Brain microvascular endothelial cell (primary cell): Measurements from ENCODE around the gene DIP2A.
A peak's percentile ranks its signal among the peaks of the same experiment; 100 is the strongest.
"Not testable (repeated sequence)": the region's sequence is repeated elsewhere in the genome, so short reads cannot be mapped to it uniquely, and the experiment has no call there.

Experiments used
- DNase-seq: peaks from one replicate; pipeline ENCODE4 v3.0.0-alpha.2; 2020
- H3K27ac ChIP-seq: fragments of 250-450 bp; sonication (Bioruptor Pico); 2 replicates; pipeline ENCODE4 v1.5.1; 2020; ENCODE audit warnings: mild to moderate bottlenecking, moderate library complexity
- H3K27me3 ChIP-seq: fragments of 250-450 bp; sonication (Bioruptor Pico); replicated peaks from 2 replicates; pipeline ENCODE4 v1.5.1; 2020; ENCODE audit warnings: mild to moderate bottlenecking
- H3K36me3 ChIP-seq: fragments of 250-450 bp; sonication (Bioruptor Pico); replicated peaks from 2 replicates; pipeline ENCODE4 v1.5.1; 2020; ENCODE audit warnings: mild to moderate bottlenecking
- H3K4me3 ChIP-seq: 2 replicates; pipeline ENCODE4 v1.5.1; 2011; ENCODE audit warnings: low read depth, mild to moderate bottlenecking, control low read depth, low read length, moderate library complexity
- in situ Hi-C: cut with HindIII; loops from 2 replicates; pipeline ENCODE4 v1.10.0; 2017; ENCODE audit warnings: low sequenced_read_pairs, low pct_ligation_motif_present
- TF ChIP-seq, protein P1 (sequence below): IDR thresholded peaks from 2 replicates; pipeline ENCODE4 v1.5.1; 2011; ENCODE audit warnings: low read depth, mild to moderate bottlenecking, moderate library complexity, low read length, control low read depth, inconsistent platforms; ENCODE audit errors: missing control alignments

The DIP2A gene

DNA sequence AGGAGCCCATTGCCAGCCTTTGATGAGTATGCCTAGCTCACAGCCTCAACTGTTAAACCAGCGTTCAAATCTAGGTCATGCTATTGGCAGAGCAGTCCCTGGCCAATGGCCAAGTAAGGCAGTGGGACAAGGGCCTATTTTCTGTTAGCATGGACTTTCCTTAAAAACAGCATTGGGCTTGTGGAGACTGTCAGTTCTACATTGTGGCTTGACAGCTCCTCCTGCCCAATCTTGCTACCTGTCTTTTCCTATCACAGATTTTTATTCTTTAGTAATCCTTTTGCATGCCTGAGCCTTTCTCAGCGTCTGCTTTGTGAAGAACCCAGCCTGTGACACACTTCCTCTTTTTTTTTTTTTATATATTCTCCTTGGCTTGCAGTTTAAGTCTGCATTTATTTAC, 56.4 kb downstream of the DIP2A start:
- Histone ChIP-seq H3K27ac (no peak overlapping the region), H3K27me3 (no peaks in the 10 kb centered on the region), H3K36me3 (peaks cover 17% of the 10 kb centered on the region), H3K4me3 (no peak overlapping the region)
- no peak for DNase-seq
- in situ Hi-C loops: no loop called here
- TF ChIP-seq, protein P1, sequence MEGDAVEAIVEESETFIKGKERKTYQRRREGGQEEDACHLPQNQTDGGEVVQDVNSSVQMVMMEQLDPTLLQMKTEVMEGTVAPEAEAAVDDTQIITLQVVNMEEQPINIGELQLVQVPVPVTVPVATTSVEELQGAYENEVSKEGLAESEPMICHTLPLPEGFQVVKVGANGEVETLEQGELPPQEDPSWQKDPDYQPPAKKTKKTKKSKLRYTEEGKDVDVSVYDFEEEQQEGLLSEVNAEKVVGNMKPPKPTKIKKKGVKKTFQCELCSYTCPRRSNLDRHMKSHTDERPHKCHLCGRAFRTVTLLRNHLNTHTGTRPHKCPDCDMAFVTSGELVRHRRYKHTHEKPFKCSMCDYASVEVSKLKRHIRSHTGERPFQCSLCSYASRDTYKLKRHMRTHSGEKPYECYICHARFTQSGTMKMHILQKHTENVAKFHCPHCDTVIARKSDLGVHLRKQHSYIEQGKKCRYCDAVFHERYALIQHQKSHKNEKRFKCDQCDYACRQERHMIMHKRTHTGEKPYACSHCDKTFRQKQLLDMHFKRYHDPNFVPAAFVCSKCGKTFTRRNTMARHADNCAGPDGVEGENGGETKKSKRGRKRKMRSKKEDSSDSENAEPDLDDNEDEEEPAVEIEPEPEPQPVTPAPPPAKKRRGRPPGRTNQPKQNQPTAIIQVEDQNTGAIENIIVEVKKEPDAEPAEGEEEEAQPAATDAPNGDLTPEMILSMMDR: no peak

DNA sequence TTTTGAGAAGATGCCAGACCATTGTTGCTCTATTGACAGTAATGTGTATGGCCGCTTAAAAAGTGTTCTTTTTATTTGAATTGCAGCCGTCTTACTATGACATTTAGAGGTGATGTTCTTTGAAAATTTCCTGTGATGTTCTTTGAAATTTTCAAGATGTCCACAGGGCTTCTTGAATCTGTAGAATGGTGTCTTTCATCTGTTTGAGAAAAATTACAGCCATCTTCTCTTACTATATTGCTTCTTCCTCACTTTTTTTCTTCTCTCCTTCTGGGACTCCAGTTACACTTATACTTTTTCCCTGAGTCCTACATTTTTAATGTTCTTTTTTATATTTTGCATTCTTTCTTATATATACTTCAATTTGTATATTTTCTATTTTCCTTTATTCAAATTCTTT, 57.4 kb downstream of the DIP2A start:
- H3K27me3 ChIP-seq: no peaks in the 10 kb centered on the region
- in situ Hi-C loops: no loop called here
- no peak for DNase-seq
- TF ChIP-seq, protein P1: no peak
- H3K27ac ChIP-seq: no peak overlapping the region
- H3K4me3 ChIP-seq: no peak overlapping the region
- H3K36me3 ChIP-seq: peaks cover 14% of the 10 kb centered on the region

DNA sequence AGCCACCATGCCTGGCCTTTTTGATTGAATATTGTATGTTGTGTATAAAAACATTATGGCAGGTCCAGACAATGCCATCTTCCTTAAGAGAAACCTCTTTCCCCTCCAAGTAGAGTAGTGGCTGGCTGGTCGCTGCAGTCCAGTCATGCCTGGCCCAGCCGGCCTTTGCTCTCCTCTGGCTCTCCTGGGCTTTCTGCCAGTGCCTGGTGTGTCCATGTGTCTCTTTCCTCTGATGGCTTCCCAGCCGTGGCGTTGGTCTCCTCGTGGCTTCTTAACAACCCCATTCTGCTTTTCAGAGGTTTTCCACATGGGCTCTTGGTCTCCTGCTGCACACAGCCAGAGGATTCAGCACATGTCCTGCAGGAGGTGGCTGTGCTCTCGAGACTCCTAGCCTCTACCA, 58.7 kb downstream of the DIP2A start:
- TF ChIP-seq, protein P1: no peak
- Histone ChIP-seq H3K27ac (no peak overlapping the region), H3K27me3 (no peaks in the 10 kb centered on the region), H3K36me3 (peaks cover 1% of the 10 kb centered on the region), H3K4me3 (no peak overlapping the region)
- DNase-seq: no peak
- in situ Hi-C loops: no loop called here

DNA sequence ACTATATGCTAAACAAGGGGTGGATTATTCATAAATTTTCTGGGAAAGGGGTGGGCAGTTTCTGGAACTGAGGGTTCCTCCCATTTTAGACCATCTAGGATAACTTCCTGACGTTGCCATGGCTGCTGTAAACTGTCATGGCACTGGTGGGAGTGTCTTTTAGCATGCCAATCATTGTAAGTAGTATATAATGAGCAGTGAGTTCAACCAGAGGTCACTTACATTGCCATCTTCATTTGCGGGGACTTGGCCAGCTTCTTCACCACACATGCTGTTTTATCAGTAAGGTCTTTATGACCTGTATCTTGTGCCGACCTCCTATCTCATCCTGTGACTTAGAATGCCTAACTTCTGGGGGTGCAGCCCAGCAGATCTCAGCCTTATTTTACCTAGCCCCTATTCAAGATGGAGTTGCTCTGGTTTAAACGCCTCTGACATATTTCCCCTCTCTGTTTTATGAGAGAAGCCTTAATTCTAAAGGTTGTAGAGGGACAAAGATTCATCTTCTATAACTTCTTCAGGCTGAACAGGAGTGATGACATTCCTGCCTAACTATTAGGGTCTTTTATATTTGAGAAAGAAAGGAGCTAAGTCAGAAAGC, 60.4 kb downstream of the DIP2A start:
- H3K36me3 ChIP-seq: peaks cover 5% of the 10 kb centered on the region
- no peak overlapping the region for H3K27ac ChIP-seq
- TF ChIP-seq, protein P1: no peak
- H3K4me3 ChIP-seq: no peak overlapping the region
- in situ Hi-C loops: no loop called here
- no peaks in the 10 kb centered on the region for H3K27me3 ChIP-seq
- DNase-seq: peak; percentile 36

DNA sequence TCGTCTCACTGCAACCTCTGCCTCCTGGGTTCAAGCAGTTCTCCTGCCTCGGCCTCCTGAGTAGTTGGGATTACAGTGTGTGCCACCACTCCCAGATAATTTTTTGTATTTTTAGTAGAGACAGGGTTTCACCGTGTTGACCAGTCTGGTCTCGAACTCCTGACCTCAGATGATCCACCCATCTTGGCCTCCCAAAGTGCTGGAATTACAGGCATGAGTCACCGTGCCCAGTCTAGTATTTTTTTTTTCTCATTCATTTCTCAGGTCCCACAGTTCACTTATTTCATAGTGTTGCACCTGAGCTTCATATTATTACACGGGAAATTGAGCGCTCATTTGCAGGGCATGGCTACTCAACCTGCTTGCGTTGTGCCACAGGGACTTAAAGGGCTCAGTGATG, 68.7 kb downstream of the DIP2A start:
- in situ Hi-C loops, H3K27me3 ChIP-seq, H3K27ac ChIP-seq, H3K4me3 ChIP-seq, H3K36me3 ChIP-seq: not testable (repeated sequence)
- peak; percentile 11 for DNase-seq

DNA sequence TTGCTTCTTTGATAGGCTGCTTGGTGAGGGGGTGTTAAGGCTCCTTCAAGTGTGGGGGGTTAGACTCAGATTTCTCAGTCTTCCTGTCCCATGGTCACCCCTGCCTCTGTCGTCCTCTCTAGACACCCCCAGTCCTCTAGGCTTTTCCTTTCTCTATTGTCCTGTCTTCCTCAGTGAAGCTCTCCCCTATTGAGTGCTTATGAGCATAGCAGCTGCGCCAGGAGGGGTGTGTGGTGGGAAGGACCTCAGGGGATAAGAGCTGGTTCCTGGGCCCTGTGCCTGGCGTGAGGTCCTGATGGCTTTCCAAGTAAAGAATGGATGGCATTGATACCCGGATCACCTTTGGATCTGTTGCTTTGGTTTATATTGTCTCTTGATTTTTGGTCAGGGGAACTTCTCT, 69.1 kb downstream of the DIP2A start:
- H3K36me3 ChIP-seq: peaks cover 9% of the 10 kb centered on the region
- TF ChIP-seq, protein P1: no peak
- no peak overlapping the region for H3K27ac ChIP-seq
- no peaks in the 10 kb centered on the region for H3K27me3 ChIP-seq
- DNase-seq: no peak
- in situ Hi-C loops: no loop called here
- H3K4me3 ChIP-seq: no peak overlapping the region
